GM18867 (cell line): ENCODE results near the gene CMPK2.
"Not testable (repeated sequence)": the region's sequence is repeated elsewhere in the genome, so short reads cannot be mapped to it uniquely, and the experiment has no call there.

Source experiments
- ATAC-seq: cut with Tn5 transposase; IDR thresholded peaks from one replicate; pipeline ENCODE4 v1.9.1; 2021; ENCODE audit warnings: mild to moderate bottlenecking, moderate library complexity; ENCODE audit not compliant: unreplicated experiment

The CMPK2 gene

GRCh38 chr2:6865346-6866274 lies at the start of gene CMPK2:
TSS of gene CMPK2 (minus strand) at chr2:6865907. CDS start at chr2:6865696, 211 bp downstream.
- peak; percentile 79 for ATAC-seq

GRCh38 chr2:6915399-6915798 lies 49.7 kb upstream of the CMPK2 start:
- no peak for ATAC-seq

- no peak for ATAC-seq
These were observed 49.1 kb upstream of the CMPK2 start for GRCh38 chr2:6914828-6915227.

- no peak for ATAC-seq
These were observed 47.9 kb upstream of the CMPK2 start for GRCh38 chr2:6913415-6914157.

- ATAC-seq = no peak
These were observed 46.0 kb upstream of the CMPK2 start for GRCh38 chr2:6911721-6912120.

- peak; percentile 99 for ATAC-seq
These were observed 44.0 kb upstream of the CMPK2 start for GRCh38 chr2:6909431-6910385.

- ATAC-seq = no peak
These were observed 42.6 kb upstream of the CMPK2 start for GRCh38 chr2:6908291-6908690.

GRCh38 chr2:6906165-6906741 lies 40.5 kb upstream of the CMPK2 start:
- no peak for ATAC-seq

GRCh38 chr2:6905668-6906067 lies 40.0 kb upstream of the CMPK2 start:
- no peak for ATAC-seq

GRCh38 chr2:6902581-6902980 lies 36.9 kb upstream of the CMPK2 start:
- not testable (repeated sequence) for ATAC-seq

GRCh38 chr2:6896930-6897759 lies 31.4 kb upstream of the CMPK2 start:
- ATAC-seq = no peak

GRCh38 chr2:6893876-6894482 lies 28.3 kb upstream of the CMPK2 start:
- ATAC-seq = no peak

GRCh38 chr2:6888724-6889123 lies 23.0 kb upstream of the CMPK2 start:
- no peak for ATAC-seq

- no peak for ATAC-seq
These were observed 22.1 kb upstream of the CMPK2 start for GRCh38 chr2:6887751-6888192.

GRCh38 chr2:6885968-6886367 lies 20.3 kb upstream of the CMPK2 start:
- no peak for ATAC-seq

GRCh38 chr2:6885551-6885950 lies 19.8 kb upstream of the CMPK2 start:
- no peak for ATAC-seq

GRCh38 chr2:6883448-6884122 lies 17.9 kb upstream of the CMPK2 start:
- ATAC-seq = no peak

GRCh38 chr2:6881516-6881915 lies 15.8 kb upstream of the CMPK2 start:
- ATAC-seq = no peak

- ATAC-seq = no peak
These were observed 15.3 kb upstream of the CMPK2 start for GRCh38 chr2:6881046-6881445.
